RPMI7951 (cell line): Measurements from ENCODE around the gene ADK. TPM values are rescaled to one million over a fixed set of nuclear protein-coding genes. Genes with fewer than 3 reads are reported as not detected.
A peak's percentile ranks its signal among the peaks of the same experiment; 100 is the strongest.
"Not testable (repeated sequence)": the region's sequence is repeated elsewhere in the genome, so short reads cannot be mapped to it uniquely, and the experiment has no call there.

Experiments
- DNase-seq: peaks from one replicate; pipeline ENCODE4 v3.0.0-alpha.2; 2012; ENCODE audit warnings: low read depth
- total RNA-seq: library from RNA; depleted of rRNA; stranded (reverse); fragments of >200 nt; shearing (Covaris generic); gene quantifications from 2 replicates; pipeline ENCODE4 v1.2.3, GENCODE V29; 2014

The ADK gene
- total RNA-seq, 1 experiment from 2014 or later = 64.6 TPM

GRCh38 chr10:74300074-74300621 is 149.1 kb downstream of the ADK start:
- not testable (repeated sequence) for DNase-seq

- DNase-seq = no peak
Measured at GRCh38 chr10:74300666-74301065, 149.6 kb downstream of the ADK start.

GRCh38 chr10:74305730-74306129 is 154.7 kb downstream of the ADK start:
- no peak for DNase-seq

GRCh38 chr10:74306227-74306982 is 155.4 kb downstream of the ADK start:
- DNase-seq = no peak

GRCh38 chr10:74307061-74307651 is 156.1 kb downstream of the ADK start:
- no peak for DNase-seq

- DNase-seq = no peak
Measured at GRCh38 chr10:74310652-74311257, 159.7 kb downstream of the ADK start.

GRCh38 chr10:74314166-74314565 is 163.1 kb downstream of the ADK start:
- no peak for DNase-seq

GRCh38 chr10:74320026-74320425 is 169.0 kb downstream of the ADK start:
- no peak for DNase-seq

- no peak for DNase-seq
Measured at GRCh38 chr10:74320717-74321116, 169.7 kb downstream of the ADK start.

- no peak for DNase-seq
Measured at GRCh38 chr10:74322141-74322540, 171.1 kb downstream of the ADK start.

- no peak for DNase-seq
Measured at GRCh38 chr10:74322565-74322964, 171.5 kb downstream of the ADK start.

- DNase-seq = no peak
Measured at GRCh38 chr10:74328388-74328787, 177.4 kb downstream of the ADK start.

GRCh38 chr10:74329873-74330272 is 178.9 kb downstream of the ADK start:
- DNase-seq = peak; percentile 60

- no peak for DNase-seq
Measured at GRCh38 chr10:74330646-74331045, 179.6 kb downstream of the ADK start.

GRCh38 chr10:74332398-74332797 is 181.4 kb downstream of the ADK start:
- DNase-seq = no peak

GRCh38 chr10:74333174-74333573 is 182.2 kb downstream of the ADK start:
- DNase-seq = peak; percentile 56

GRCh38 chr10:74334221-74334620 is 183.2 kb downstream of the ADK start:
- peak; percentile 2 for DNase-seq

- no peak for DNase-seq
Measured at GRCh38 chr10:74335501-74335900, 184.5 kb downstream of the ADK start.

GRCh38 chr10:74337330-74338016 is 186.5 kb downstream of the ADK start:
- DNase-seq = peak; percentile 54

- DNase-seq = no peak
Measured at GRCh38 chr10:74342991-74343390, 192.0 kb downstream of the ADK start.

- DNase-seq = no peak
Measured at GRCh38 chr10:74343804-74344203, 192.8 kb downstream of the ADK start.

- no peak for DNase-seq
Measured at GRCh38 chr10:74344306-74344705, 193.3 kb downstream of the ADK start.
